Liver (tissue), 9 donors: ENCODE results near the gene HNRNPC. TPM values are rescaled to one million over a fixed set of nuclear protein-coding genes. Genes with fewer than 3 reads are reported as not detected.
A peak's percentile ranks its signal among the peaks of the same experiment; 100 is the strongest.
"Not testable (repeated sequence)": the region's sequence is repeated elsewhere in the genome, so short reads cannot be mapped to it uniquely, and the experiment has no call there.

Experiments
- DNase-seq: peaks from one replicate; pipeline ENCODE4 v3.0.0-alpha.2; 2017; ENCODE audit warnings: low spot score
- H3K27ac ChIP-seq, 2 donors: one replicate each; pipeline ENCODE4 v1.7.0; 2013; ENCODE audit warnings: inconsistent platforms in 2 of 2, low read length in 2 of 2, control low read depth in 1 of 2, low read depth in 1 of 2, mild to moderate bottlenecking in 1 of 2
- H3K27me3 ChIP-seq, 4 donors: one replicate each; pipeline versions ENCODE4 v1.6.1 to v1.7.0; 2013; ENCODE audit warnings: low read length in 3 of 4, inconsistent platforms in 1 of 4, mild to moderate bottlenecking in 1 of 4, moderate library complexity in 1 of 4; ENCODE audit not compliant: control insufficient read depth in 4 of 4, insufficient read depth in 4 of 4
- H3K36me3 ChIP-seq, 4 donors: one replicate each; pipeline versions ENCODE4 v1.6.1 to v1.7.0; 2013; ENCODE audit warnings: low read length in 3 of 4, mild to moderate bottlenecking in 3 of 4, low read depth in 1 of 4, moderate library complexity in 1 of 4; ENCODE audit not compliant: control insufficient read depth in 4 of 4, insufficient read depth in 3 of 4
- H3K4me1 ChIP-seq, 4 donors: one replicate each; pipeline versions ENCODE4 v1.6.1 to v1.7.0; 2013; ENCODE audit warnings: low read length in 3 of 4, mild to moderate bottlenecking in 3 of 4, moderate library complexity in 1 of 4; ENCODE audit not compliant: control insufficient read depth in 4 of 4, insufficient read depth in 4 of 4
- H3K4me3 ChIP-seq, 3 donors: one replicate each; pipeline versions ENCODE4 v1.6.1 to v1.7.0; 2013; ENCODE audit warnings: low read length in 3 of 3, control low read depth in 1 of 3, low read depth in 1 of 3, mild to moderate bottlenecking in 1 of 3
- H3K9ac ChIP-seq, 2 donors: one replicate each; pipeline ENCODE4 v1.7.0; 2013; ENCODE audit warnings: low read length in 2 of 2, mild to moderate bottlenecking in 2 of 2, moderate library complexity in 2 of 2, control low read depth in 1 of 2, low read depth in 1 of 2
- H3K9me3 ChIP-seq, 4 donors: one replicate each; pipeline versions ENCODE4 v1.6.1 to v1.7.0; 2013; ENCODE audit warnings: low read length in 3 of 4; ENCODE audit not compliant: control insufficient read depth in 4 of 4
- ATF3 ChIP-seq: IDR thresholded peaks from 2 replicates; pipeline ENCODE4 v1.6.1; 2016; ENCODE audit warnings: antibody characterized with exemption
- CTCF ChIP-seq: fragments of 150-350 bp; IDR thresholded peaks from 2 replicates; pipeline ENCODE4 v1.5.1; 2017; ENCODE audit warnings: improper control_type of control experiment, low read depth, low read length; ENCODE audit not compliant: missing input control
- EGR1 ChIP-seq, 2 donors: IDR thresholded peaks; 2 replicates each; pipeline ENCODE4 v1.6.1; 2016 to 2018; ENCODE audit warnings: antibody characterized with exemption in 2 of 2, low read depth in 2 of 2
- FOXA1 ChIP-seq: IDR thresholded peaks from 2 replicates; pipeline ENCODE4 v1.6.1; 2016; ENCODE audit warnings: antibody characterized with exemption
- FOXA2 ChIP-seq: IDR thresholded peaks from 2 replicates; pipeline ENCODE4 v1.6.1; 2016; ENCODE audit warnings: antibody characterized with exemption
- HNF4A ChIP-seq, 2 donors: conservative IDR thresholded peaks; 2 replicates each; pipeline ENCODE4 v1.6.1; 2016; ENCODE audit warnings: antibody characterized with exemption in 2 of 2, mild to moderate bottlenecking in 2 of 2
- HNF4G ChIP-seq: IDR thresholded peaks from 2 replicates; pipeline ENCODE4 v1.6.1; 2016; ENCODE audit warnings: antibody characterized with exemption
- JUND ChIP-seq, 2 donors: IDR thresholded peaks; 2 replicates each; pipeline ENCODE4 v1.6.1; 2016; ENCODE audit warnings: antibody characterized with exemption in 2 of 2
- RAD21 ChIP-seq, 2 donors: IDR thresholded peaks; 2 replicates each; pipeline ENCODE4 v1.6.1; 2016; ENCODE audit warnings: antibody characterized with exemption in 2 of 2, mild to moderate bottlenecking in 2 of 2
- REST ChIP-seq: IDR thresholded peaks from 2 replicates; pipeline ENCODE4 v1.6.1; 2016; ENCODE audit warnings: antibody characterized with exemption, mild to moderate bottlenecking
- RXRA ChIP-seq, 2 donors: IDR thresholded peaks; 2 replicates each; pipeline ENCODE4 v1.6.1; 2017 to 2018; ENCODE audit warnings: antibody characterized with exemption in 2 of 2, mild to moderate bottlenecking in 1 of 2
- SP1 ChIP-seq: IDR thresholded peaks from 2 replicates; pipeline ENCODE4 v1.6.1; 2018; ENCODE audit warnings: antibody characterized with exemption, mild to moderate bottlenecking
- TAF1 ChIP-seq: conservative IDR thresholded peaks from 2 replicates; pipeline ENCODE4 v1.6.1; 2016; ENCODE audit warnings: antibody characterized with exemption, mild to moderate bottlenecking
- YY1 ChIP-seq: IDR thresholded peaks from 2 replicates; pipeline ENCODE4 v1.6.1; 2016; ENCODE audit warnings: antibody characterized with exemption, mild to moderate bottlenecking
- ZBTB33 ChIP-seq: IDR thresholded peaks from 2 replicates; pipeline ENCODE4 v1.6.1; 2016; ENCODE audit warnings: antibody characterized with exemption
- WGBS: extraction: QIAGEN DNeasy Blood & Tissue Kit; methylation state at CpG from one replicate; pipeline ENCODE4 v1.1.7; 2013; 5-methylcytosine and 5-hydroxymethylcytosine counted together
- polyA plus RNA-seq, 2 donors: library from polyadenylated mRNA; stranded (reverse) in 1 of 2; unstranded in 1 of 2; fragments of 200-250 nt in 1 of 2; fragments of >200 nt in 1 of 2; fragmentation: Nextera tagmentation in 1 of 2; extraction: Ambion mirVana in 1 of 2; gene quantifications; one replicate each; pipeline versions ENCODE4 v1.2.1 to v1.2.3, GENCODE V29; 2013 to 2015
- total RNA-seq, 2 donors: library from RNA; depleted of rRNA; stranded (reverse); fragments of >200 nt; gene quantifications; one replicate each; pipeline ENCODE4 v1.2.3, GENCODE V29; 2014
- donor health status: healthy.
- donor health status: healthy.
- donor health status: healthy.
- donor health status: healthy.
- donor health status: healthy.

HNRNPC gene
- total and polyA plus RNA-seq, 4 donors: 119 to 384 (median 270) TPM

- Histone ChIP-seq H3K27ac (no peak overlapping the region), H3K4me3 (no peak overlapping the region), H3K9ac (no peak overlapping the region), H3K9me3 (no peaks in the 10 kb centered on the region), H3K27me3 (no peaks in the 10 kb centered on the region), H3K4me1 (no peaks in the 10 kb centered on the region), H3K36me3 (no peaks in the 10 kb centered on the region)
- DNase-seq: no peak
- TF ChIP-seq TAF1 (no peak), RAD21 (IDR thresholded peaks at IDR 0.05) (no peak)
- 87% methylated on average over 9 of the region's 9 CpGs for WGBS
These were observed 6.1 kb upstream of the HNRNPC start for GRCh38 chr14:21275261-21275858.

GRCh38 chr14:21272661-21273060 is 3.4 kb upstream of the HNRNPC start:
- not testable (repeated sequence) for H3K27ac ChIP-seq, H3K27me3 ChIP-seq, DNase-seq, H3K36me3 ChIP-seq, H3K9ac ChIP-seq, H3K4me3 ChIP-seq, H3K4me1 ChIP-seq, H3K9me3 ChIP-seq
- WGBS: 95% methylated on average over 17 of the region's 17 CpGs

GRCh38 chr14:21268617-21269251 is 508 bp downstream of the HNRNPC start:
- no peak for DNase-seq
- Histone ChIP-seq H3K9ac (peak overlapping the region; percentile 99 to 100), H3K27me3 (no peaks in the 10 kb centered on the region), H3K36me3 (peaks cover under 1 to 13% (median 9%) of the 10 kb centered on the region in 4 donors), H3K27ac (peak overlapping the region; percentile 89 to 96), H3K4me1 (peaks cover 7 to 37% (median 22%) of the 10 kb centered on the region in 4 donors), H3K4me3 (peak overlapping the region; percentile 72 to 99 (median 95)), H3K9me3 (no peaks in the 10 kb centered on the region)
- under 1% methylated on average over 24 of the region's 24 CpGs for WGBS
- peak; percentile 53 for TF ChIP-seq ZBTB33
- TF ChIP-seq FOXA2: no peak

- DNase-seq: no peak
- peak overlapping the region; percentile 72 to 99 (median 95) for H3K4me3 ChIP-seq
- H3K27ac ChIP-seq: peak overlapping the region; percentile 89 to 96
- peaks cover 12 to 44% (median 28%) of the 10 kb centered on the region in 4 donors for H3K4me1 ChIP-seq
- TF ChIP-seq SP1 (no peak), REST (no peak), ATF3 (no peak), HNF4G (no peak), FOXA1 (no peak), YY1 (no peak), JUND (IDR thresholded peaks at IDR 0.05) (no peak), HNF4A (conservative IDR thresholded peaks at IDR 0.05) (no peak), TAF1 (no peak), RXRA (IDR thresholded peaks at IDR 0.05) (no peak), CTCF (no peak), EGR1 (IDR thresholded peaks at IDR 0.05; ENCODE audit: low read depth in 2 of 2) (no peak)
- no peaks in the 10 kb centered on the region for H3K9me3 ChIP-seq
- H3K9ac ChIP-seq: peak overlapping the region; percentile 99 to 100
- WGBS: under 1% methylated on average over 16 of the region's 16 CpGs
- no peaks in the 10 kb centered on the region for H3K27me3 ChIP-seq
- H3K36me3 ChIP-seq: peaks cover 2 to 19% (median 13%) of the 10 kb centered on the region in 4 donors
These were observed 1.2 kb downstream of the HNRNPC start for GRCh38 chr14:21267886-21268616.
